Renal cortex interstitium (tissue), 11 donors: ENCODE measurements around the gene TMEM242. TPM values are rescaled to one million over a fixed set of nuclear protein-coding genes. Genes with fewer than 3 reads are reported as not detected.

Experiments
- DNase-seq, 11 donors: peaks; one replicate each; pipeline ENCODE4 v3.0.0-alpha.2; 2013; ENCODE audit warnings: low read depth in 9 of 11, low spot score in 4 of 11; ENCODE audit errors: extremely low read depth in 1 of 11
- polyA plus RNA-seq, 3 donors: library from polyadenylated mRNA; unstranded; fragments of 120-200 nt; gene quantifications; one replicate each; pipeline ENCODE4 v1.2.1, GENCODE V29; 2013; ENCODE audit not compliant: insufficient read length in 3 of 3

TMEM242 gene
- polyA plus RNA-seq, 3 donors = 11.1 to 13.9 (median 12.7) TPM

DNA sequence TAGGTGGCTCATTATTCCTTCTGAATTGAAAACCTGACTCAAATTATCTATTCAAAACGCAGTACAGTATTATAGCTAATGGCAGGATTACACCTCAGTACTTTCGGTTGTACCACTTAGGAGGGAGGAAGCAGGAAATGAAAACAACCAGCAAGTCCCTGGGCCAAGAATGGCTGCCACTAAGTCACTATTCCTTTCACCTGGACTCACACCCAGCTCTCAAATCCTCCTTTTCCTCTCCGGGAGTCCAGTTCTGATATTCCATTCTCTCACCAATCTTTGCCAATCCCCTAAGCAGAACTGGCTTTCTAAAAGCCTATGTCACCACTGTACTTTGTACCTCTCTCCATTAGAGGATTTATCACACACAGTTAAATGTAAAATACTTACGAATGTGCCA, 20.6 kb downstream of the TMEM242 start:
- DNase-seq = no peak

DNA sequence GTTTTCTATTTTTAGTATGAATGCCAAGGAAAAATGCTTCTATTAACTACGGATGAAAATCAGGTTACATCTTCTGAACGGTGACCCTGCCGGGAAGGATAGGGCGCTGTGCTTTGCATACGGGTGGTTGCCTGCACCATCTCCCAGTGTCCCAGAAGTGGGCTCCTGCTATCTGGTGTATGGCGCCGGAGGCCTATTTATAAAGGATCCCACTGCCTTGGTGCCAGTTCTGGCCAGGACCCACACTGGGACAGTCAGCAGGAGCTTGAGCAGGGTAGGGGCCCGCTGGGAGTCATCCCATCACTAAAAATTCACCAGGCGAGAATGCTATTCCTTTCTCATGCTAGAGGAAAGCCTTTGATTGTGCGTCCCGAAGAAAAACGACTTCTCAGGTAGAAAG, 22.9 kb downstream of the TMEM242 start:
- no peak for DNase-seq

DNA sequence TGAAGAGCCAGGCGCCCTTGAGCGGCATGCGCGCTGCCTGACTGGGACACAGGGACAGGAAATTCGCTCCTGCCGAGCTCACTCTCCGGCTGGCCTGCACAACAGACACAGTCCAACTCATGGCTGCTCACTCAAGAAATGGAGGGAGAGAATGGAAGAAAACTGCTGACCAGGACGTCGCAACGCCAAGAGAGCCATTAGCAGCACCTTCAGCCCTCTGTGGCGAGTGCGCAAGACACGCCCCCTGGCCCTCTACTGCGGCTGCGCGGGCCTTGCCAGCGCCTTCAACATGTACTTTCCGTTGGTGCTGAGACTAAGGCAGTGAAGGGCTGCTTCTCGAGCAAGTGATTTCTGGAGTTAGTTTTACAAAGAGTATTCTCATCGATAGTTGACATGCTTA, 23.3 kb downstream of the TMEM242 start:
- no peak for DNase-seq

GRCh38 chr6:157298216-157298724, 25.0 kb downstream of the TMEM242 start:
- DNase-seq = no peak

GRCh38 chr6:157294654-157295053, 28.7 kb downstream of the TMEM242 start:
- DNase-seq = no peak

- DNase-seq = no peak
These were observed 29.5 kb downstream of the TMEM242 start for GRCh38 chr6:157293780-157294179.

GRCh38 chr6:157292202-157292601, 31.1 kb downstream of the TMEM242 start:
- no peak for DNase-seq

- no peak for DNase-seq
These were observed 32.0 kb downstream of the TMEM242 start for GRCh38 chr6:157291356-157291755.

DNA sequence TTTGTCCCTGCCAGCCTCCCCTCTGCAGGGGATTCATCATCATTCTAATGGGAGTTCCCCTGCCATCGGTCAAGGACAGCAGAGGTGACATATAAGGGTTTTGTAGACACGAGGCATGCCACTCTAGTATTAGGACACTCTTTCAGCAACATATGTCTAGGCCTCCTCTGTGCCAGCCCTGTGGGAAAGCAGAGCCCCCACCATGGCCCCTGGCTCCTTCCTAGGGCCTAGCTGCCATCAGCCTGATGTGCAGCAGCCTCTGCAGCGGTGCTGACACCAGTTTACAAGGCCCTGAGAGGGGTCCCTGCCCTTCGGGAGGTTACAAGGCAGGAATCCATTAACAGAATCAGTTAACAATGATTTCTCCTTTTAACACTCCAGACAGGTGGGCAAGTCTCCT, 32.5 kb downstream of the TMEM242 start:
- DNase-seq = no peak

DNA sequence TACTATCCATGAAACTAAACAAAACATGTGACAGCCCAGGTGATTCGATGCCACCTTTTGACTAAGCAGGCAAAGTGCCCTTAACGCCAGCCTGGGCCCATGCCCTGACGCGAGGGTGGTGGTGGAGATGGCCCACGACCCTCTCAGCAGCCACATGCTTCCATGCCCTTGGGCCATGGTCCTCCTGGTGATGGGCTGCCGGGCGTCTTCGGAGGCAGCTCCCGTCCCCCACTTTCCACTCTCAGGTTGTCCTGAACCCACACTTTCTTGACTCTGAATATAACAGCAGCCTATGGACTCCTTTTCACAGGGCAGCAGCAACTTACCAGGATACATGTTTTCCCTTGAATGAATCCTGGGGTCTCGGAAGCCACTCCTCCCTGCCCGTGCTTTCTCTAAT, 33.6 kb downstream of the TMEM242 start:
- DNase-seq = no peak

DNA sequence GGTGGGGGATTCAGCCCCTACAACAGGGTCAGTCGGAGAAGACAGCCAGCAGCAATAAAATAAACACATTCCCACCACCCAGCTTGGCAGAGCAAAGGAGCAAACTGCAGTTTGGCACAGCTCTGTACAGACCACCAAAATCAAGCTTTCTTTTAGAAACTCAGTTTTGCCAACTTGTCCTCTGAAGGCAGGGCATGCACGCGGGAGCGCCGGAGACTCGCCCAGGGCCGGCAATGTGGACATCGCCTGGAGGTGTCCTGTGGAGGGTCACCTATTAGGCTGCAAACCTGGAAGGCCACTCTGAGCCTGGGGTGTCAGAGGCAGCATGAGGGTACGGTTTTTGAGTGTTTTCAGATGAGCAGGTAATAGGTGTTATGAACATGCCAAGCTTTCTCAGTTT, 34.7 kb downstream of the TMEM242 start:
- no peak for DNase-seq

- DNase-seq = no peak
These were observed 35.4 kb downstream of the TMEM242 start for GRCh38 chr6:157287923-157288322.

GRCh38 chr6:157287247-157287850, 36.0 kb downstream of the TMEM242 start:
- DNase-seq = no peak

DNA sequence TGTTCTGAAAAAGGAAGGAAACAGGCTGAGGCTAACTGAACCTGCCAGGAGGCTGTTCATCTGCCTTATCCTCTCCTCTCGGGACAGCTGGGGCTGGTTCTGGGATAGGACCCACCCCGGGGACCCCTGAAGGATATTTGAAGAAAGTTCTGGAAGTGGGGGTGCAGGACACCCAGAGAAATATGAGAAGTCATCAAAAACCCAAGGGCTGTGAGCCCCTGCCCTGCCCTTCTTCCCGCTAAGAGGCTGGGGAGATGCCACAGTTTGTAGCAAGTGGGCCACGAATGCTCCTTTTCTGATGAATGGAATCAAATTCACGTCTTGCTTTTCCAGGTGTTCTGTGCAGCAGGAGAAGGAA, 37.9 kb downstream of the TMEM242 start:
- no peak for DNase-seq

DNA sequence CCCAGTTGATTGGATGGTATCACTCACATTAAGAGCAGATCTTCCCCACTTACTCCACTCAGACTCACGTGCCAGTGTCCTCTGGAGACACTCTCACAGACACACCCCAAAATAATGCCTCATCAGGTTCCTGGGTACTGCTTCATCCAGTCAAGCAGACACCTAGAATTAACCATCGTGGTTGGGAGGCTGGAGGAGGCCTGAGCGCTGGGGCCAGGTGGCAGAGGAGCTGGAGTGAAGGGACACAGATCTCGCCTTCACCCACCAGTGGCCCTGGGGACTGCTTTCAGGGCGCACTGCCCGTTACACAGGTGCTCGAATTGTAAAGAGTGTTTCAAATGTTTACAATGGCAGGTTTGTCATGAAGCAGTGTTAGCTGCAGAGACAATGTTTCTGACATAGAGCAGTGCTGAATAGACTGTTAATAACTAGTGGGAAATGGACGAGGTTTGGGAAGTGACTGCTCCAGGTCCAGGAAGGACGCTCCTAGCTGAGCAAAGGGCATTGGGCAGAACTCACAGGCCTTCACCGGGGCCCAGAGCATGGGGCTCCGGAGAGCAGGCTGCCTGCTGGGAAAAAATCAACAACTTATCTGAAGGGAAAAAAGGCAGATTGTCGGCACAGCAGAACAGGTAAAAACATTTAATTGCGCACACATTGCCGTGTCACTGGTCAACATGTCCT, 38.4 kb downstream of the TMEM242 start:
- no peak for DNase-seq

GRCh38 chr6:157283900-157284737, 39.2 kb downstream of the TMEM242 start:
- DNase-seq = no peak

DNA sequence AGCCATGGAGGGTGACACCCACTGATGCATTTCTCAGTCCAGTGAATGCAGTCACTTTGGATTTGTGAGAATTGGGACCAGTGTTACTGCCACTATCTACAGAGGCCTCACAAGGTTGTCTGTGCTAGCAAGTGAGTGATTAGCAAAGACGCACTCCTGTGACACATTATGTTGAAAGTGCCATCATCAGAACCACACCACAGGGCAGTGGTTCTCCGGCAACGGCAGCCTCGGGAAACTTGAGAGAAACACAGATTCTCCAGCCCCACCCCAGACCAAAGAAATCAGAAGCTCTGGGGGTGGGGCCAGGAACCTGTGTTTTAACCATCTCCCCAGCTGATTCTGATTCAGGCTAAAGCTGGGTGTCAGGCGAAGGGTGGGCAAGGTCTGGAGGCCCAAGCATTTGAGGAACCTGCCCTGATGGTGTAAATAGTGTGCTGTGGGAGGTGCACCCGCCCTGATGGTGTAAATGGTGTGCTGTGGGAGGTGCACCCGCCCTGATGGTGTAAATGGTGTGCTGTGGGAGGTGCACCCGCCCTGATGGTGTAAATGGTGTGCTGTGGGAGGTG, 39.9 kb downstream of the TMEM242 start:
- no peak for DNase-seq

- no peak for DNase-seq
These were observed 41.0 kb downstream of the TMEM242 start for GRCh38 chr6:157282284-157282683.

DNA sequence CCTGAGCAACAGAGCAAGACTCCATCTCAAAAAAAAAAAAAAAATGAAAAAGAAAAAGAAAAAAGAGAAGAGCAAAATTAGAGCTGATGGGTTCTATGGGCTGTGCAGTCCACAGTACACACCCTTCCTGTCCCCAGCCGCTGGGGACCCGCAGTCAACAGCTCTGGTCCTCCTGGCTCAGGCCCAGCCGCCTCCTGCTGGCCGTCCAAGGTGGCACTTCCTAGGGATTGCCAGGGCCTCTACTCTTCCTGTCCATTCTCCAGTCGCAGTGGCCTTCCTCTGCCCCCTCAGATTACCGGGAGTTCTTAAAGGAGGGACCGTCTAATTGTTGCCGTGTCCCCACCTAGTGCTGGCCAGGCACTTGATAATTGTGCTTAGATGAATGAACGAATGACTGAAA, 41.7 kb downstream of the TMEM242 start:
- no peak for DNase-seq

- DNase-seq = no peak
These were observed 42.4 kb downstream of the TMEM242 start for GRCh38 chr6:157280947-157281346.
